Large intestine (tissue), 3 donors: Measurements from ENCODE around the gene SLC43A2. TPM values are rescaled to one million over a fixed set of nuclear protein-coding genes. Genes with fewer than 3 reads are reported as not detected.
A peak's percentile ranks its signal among the peaks of the same experiment; 100 is the strongest.

Source experiments
- DNase-seq, 2 donors: peaks; one replicate each; pipeline versions ENCODE4 v3.0.0 to v3.0.0-alpha.2; 2013
- H3K27ac ChIP-seq: one replicate; pipeline ENCODE4 v1.5.1; 2013; ENCODE audit warnings: low read length
- H3K27me3 ChIP-seq: 2 replicates; pipeline ENCODE4 v1.6.1; 2013; ENCODE audit warnings: low read length; ENCODE audit not compliant: control insufficient read depth, insufficient read depth
- H3K36me3 ChIP-seq: 2 replicates; pipeline ENCODE4 v1.6.1; 2013; ENCODE audit warnings: low read length; ENCODE audit not compliant: control insufficient read depth, insufficient read depth
- H3K4me1 ChIP-seq: one replicate; pipeline ENCODE4 v1.6.1; 2013; ENCODE audit warnings: low read length; ENCODE audit not compliant: control insufficient read depth, insufficient read depth
- H3K4me3 ChIP-seq: one replicate; pipeline ENCODE4 v1.5.1; 2013; ENCODE audit warnings: low read length
- H3K9me3 ChIP-seq: one replicate; pipeline ENCODE4 v1.6.1; 2013; ENCODE audit warnings: mild to moderate bottlenecking, low read depth, low read length, moderate library complexity; ENCODE audit not compliant: control insufficient read depth
- WGBS: methylation state at CpG from one replicate; pipeline ENCODE4 v1.1.5; 2013; ENCODE audit warnings: low lambda C conversion rate; ENCODE audit not compliant: insufficient coverage; 5-methylcytosine and 5-hydroxymethylcytosine counted together
- polyA plus RNA-seq: library from polyadenylated mRNA; unstranded; fragments of 120-200 nt; gene quantifications from one replicate; pipeline ENCODE4 v1.2.1, GENCODE V29; 2013

The SLC43A2 gene
- polyA plus RNA-seq, 1 donor: 80.3 TPM

GRCh38 chr17:1650731-1651558 lies 22.3 kb upstream of the SLC43A2 start:
- no peaks in the 10 kb centered on the region for H3K27me3 ChIP-seq
- H3K9me3 ChIP-seq: no peaks in the 10 kb centered on the region
- no peak overlapping the region for H3K4me3 ChIP-seq
- H3K27ac ChIP-seq: peak overlapping the region; percentile 86
- peaks cover 64% of the 10 kb centered on the region for H3K36me3 ChIP-seq
- WGBS: no CpG with 5 or more reads among the region's 22 CpGs
- DNase-seq: peak in 1 of 2 donors; percentile 59
- peaks cover 21% of the 10 kb centered on the region for H3K4me1 ChIP-seq

DNA sequence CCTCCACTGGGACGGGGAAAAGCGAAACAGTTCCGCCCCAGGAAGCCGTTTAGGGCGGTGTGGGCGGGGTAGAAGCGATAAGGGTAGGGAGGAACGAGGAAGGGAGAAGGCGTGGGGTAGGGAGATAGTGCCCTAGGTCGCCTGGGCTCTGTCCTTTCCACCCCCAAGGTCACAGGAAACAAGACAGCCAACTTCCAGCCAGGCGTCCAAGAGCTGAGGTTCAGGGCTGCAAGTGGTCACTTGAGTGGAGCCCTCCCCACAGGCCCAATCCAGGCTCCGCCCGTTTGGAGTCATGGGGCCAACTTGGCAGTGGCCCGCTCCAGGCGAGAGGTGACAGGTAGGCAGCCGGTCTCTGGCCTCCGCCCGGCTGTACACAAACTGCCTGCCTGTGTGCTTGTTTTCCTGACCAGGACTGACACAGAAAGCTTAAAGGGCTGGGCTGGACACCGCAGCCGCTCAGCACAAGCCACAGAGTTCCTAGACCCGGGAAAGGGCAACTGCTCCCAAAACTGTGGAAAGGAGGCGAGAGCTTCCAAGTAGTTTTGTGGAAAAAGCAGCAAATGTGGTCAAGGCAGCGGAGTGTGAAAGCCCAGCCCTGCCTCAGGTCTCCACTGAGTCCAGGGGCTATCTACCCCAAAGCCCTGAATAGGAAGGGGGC lies 21.3 kb upstream of the SLC43A2 start, which contains the start of gene RILP:
RILP (minus strand) TSS at position 23 of the 658 bp plus-strand sequence. CDS start 62 bp downstream, outside the sequence.
- peaks cover 57% of the 10 kb centered on the region for H3K36me3 ChIP-seq
- H3K27me3 ChIP-seq: no peaks in the 10 kb centered on the region
- H3K9me3 ChIP-seq: no peaks in the 10 kb centered on the region
- peak within 1 kb of the TSS; percentile 62 for H3K4me3 ChIP-seq
- peak within 1 kb of the TSS; percentile 86 for H3K27ac ChIP-seq
- WGBS: no CpG with 5 or more reads among the region's 23 CpGs
- peaks cover 21% of the 10 kb centered on the region for H3K4me1 ChIP-seq
- peak; percentile 65 to 91 for DNase-seq

- peak; percentile 93 to 97 for DNase-seq
- Histone ChIP-seq H3K27me3 (no peaks in the 10 kb centered on the region), H3K36me3 (peaks cover 51% of the 10 kb centered on the region), H3K4me3 (peak overlapping the region; percentile 62), H3K9me3 (no peaks in the 10 kb centered on the region), H3K4me1 (peaks cover 26% of the 10 kb centered on the region), H3K27ac (peak overlapping the region; percentile 86)
- WGBS: no CpG with 5 or more reads among the region's 100 CpGs
Observed at GRCh38 chr17:1648963-1649843, 20.6 kb upstream of the SLC43A2 start.

DNA sequence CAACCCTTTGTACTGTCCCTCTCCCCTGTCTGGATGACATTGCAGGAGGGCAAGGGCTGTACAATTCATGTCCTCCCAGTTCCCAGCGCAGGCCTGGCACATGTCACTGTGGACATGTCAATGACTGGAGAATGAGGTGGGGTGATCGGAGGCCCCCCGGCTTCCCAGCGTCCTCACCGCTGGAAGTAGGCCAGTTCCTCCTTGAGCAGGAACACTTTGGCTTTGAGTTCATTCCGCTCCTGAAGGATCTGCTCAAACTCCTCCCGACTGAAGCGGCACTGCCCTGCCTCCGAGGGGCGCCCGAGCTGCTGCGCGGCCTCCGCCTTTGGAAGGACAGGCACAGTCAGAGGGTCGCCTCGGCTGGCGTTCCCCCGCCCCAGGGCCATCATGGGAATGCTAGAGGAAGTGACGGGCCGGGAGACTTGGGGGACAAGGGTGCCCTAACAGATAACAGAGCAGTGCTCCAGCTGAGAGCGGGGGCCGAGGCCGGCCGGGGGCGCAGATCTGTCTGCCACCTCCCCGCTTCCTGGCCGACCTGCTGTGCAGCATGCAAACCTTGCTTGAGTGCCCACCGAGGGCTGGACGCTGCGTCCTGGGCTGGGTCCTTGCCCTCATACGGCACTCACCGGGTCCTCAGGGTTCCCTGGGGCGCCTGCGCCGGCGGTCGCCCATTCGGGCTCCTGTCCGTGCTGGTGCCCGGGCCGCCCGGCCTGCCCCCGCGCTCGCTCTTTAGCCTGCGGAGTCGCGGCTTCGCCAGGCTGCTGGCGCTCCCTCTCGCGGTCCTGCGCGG lies 19.7 kb upstream of the SLC43A2 start:
- peaks cover 30% of the 10 kb centered on the region for H3K4me1 ChIP-seq
- peak overlapping the region; percentile 64 for H3K27ac ChIP-seq
- H3K36me3 ChIP-seq: peaks cover 43% of the 10 kb centered on the region
- H3K4me3 ChIP-seq: peak overlapping the region; percentile 51
- no CpG with 5 or more reads among the region's 54 CpGs for WGBS
- H3K9me3 ChIP-seq: no peaks in the 10 kb centered on the region
- H3K27me3 ChIP-seq: no peaks in the 10 kb centered on the region
- DNase-seq: no peak

DNA sequence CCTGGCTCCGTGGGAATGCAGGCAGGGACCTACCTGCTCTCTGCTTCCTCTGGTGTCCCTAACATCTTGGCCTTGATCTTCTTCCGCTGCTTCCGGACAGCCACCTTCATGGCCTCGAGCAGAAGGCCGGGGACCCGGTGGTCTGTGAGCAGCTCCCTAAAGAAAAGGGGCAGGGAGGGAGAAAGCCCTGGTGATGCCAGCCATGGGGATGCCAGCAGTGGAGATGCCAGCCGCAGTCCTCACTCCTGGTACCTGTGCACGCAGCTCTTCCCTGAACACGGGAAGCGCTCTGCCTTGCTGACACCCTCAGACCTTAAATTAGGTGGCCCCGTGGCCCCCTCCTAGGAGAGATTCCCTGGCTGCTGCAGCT lies 19.2 kb upstream of the SLC43A2 start:
- peak overlapping the region; percentile 51 for H3K4me3 ChIP-seq
- no peaks in the 10 kb centered on the region for H3K27me3 ChIP-seq
- peaks cover 30% of the 10 kb centered on the region for H3K4me1 ChIP-seq
- DNase-seq: no peak
- WGBS: no CpG with 5 or more reads among the region's 11 CpGs
- peaks cover 37% of the 10 kb centered on the region for H3K36me3 ChIP-seq
- H3K9me3 ChIP-seq: no peaks in the 10 kb centered on the region
- no peak overlapping the region for H3K27ac ChIP-seq

GRCh38 chr17:1646199-1646875 lies 17.7 kb upstream of the SLC43A2 start:
- Histone ChIP-seq H3K36me3 (peaks cover 23% of the 10 kb centered on the region), H3K4me3 (no peak overlapping the region), H3K27me3 (no peaks in the 10 kb centered on the region), H3K9me3 (no peaks in the 10 kb centered on the region), H3K4me1 (peaks cover 30% of the 10 kb centered on the region), H3K27ac (no peak overlapping the region)
- no peak for DNase-seq
- WGBS: no CpG with 5 or more reads among the region's 13 CpGs

GRCh38 chr17:1645207-1646171 lies 16.9 kb upstream of the SLC43A2 start, which contains the start of gene SCARF1:
SCARF1 (minus strand) TSS chr17:1645732; CDS start chr17:1645697, 35 bp downstream.
- no peak for DNase-seq
- H3K4me3 ChIP-seq: peak within 1 kb of the TSS; percentile 22
- no peak within 1 kb of the TSS for H3K27ac ChIP-seq
- no peaks in the 10 kb centered on the region for H3K27me3 ChIP-seq
- H3K36me3 ChIP-seq: peaks cover 14% of the 10 kb centered on the region
- H3K9me3 ChIP-seq: no peaks in the 10 kb centered on the region
- no CpG with 5 or more reads among the region's 25 CpGs for WGBS
- H3K4me1 ChIP-seq: peaks cover 27% of the 10 kb centered on the region

DNA sequence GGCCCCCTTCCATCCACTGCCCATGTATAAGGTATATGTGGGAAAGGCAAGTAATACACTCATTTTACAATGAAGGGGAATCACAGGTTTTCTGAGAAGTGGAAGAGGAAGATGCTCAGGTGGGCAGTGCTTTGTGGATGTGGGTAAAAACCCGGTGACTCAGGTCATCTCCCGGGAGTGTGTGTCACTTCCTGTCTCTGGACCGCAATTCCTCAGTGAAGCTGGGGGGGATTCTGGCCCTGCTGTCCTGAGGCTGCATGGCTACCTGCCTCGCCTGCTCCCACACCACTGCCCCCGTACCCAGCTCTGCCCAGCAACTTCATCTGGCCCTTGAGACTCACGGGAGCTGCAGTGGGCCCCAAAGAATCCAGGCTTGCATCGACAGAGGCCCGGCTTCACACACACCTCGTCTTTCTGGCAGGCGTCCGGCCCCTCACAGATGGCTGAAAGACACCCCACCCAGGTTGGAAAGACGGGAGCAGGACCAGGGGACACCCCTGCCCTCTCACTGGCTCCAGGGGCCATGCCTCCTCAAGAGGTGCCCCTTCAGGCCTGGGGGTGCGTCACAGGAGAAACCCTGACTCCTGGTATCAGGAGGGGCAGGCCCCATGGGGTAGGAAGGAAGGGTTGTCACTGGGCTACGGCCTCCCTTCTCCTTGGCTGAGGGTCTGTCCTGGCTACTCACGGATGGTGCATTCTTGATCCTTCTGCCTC lies 16.0 kb upstream of the SLC43A2 start:
- DNase-seq: no peak
- peaks cover 18% of the 10 kb centered on the region for H3K4me1 ChIP-seq
- peaks cover 8% of the 10 kb centered on the region for H3K36me3 ChIP-seq
- peak overlapping the region; percentile 22 for H3K4me3 ChIP-seq
- no peak overlapping the region for H3K27ac ChIP-seq
- no peaks in the 10 kb centered on the region for H3K9me3 ChIP-seq
- no CpG with 5 or more reads among the region's 15 CpGs for WGBS
- H3K27me3 ChIP-seq: no peaks in the 10 kb centered on the region
